ENCODE measurements around the gene ARSI.

Gene ARSI

GRCh38 chr5:150302301-150303069, at the start of gene ARSI:
Gene ARSI, minus strand, starts transcription at chr5:150302905. Its CDS starts 532 bp downstream, at chr5:150302373.
- DNase-seq (ENCODE audit: low read depth, low spot score), result no peak

- no peak for DNase-seq (ENCODE audit: low read depth, low spot score)
These were observed 48.0 kb upstream of the ARSI start for GRCh38 chr5:150350524-150351344.

GRCh38 chr5:150349681-150350275, 47.1 kb upstream of the ARSI start:
- no peak for DNase-seq (ENCODE audit: low read depth, low spot score)

- no peak for DNase-seq (ENCODE audit: low read depth, low spot score)
These were observed 44.7 kb upstream of the ARSI start for GRCh38 chr5:150347451-150347850.

GRCh38 chr5:150347003-150347402, 44.3 kb upstream of the ARSI start:
- no peak for DNase-seq (ENCODE audit: low read depth, low spot score)

- DNase-seq (ENCODE audit: low read depth, low spot score), result no peak
These were observed 43.9 kb upstream of the ARSI start for GRCh38 chr5:150346592-150346991.

- DNase-seq (ENCODE audit: low read depth, low spot score), result no peak
These were observed 43.0 kb upstream of the ARSI start for GRCh38 chr5:150345716-150346115.

- DNase-seq (ENCODE audit: low read depth, low spot score), result no peak
These were observed 41.4 kb upstream of the ARSI start for GRCh38 chr5:150343994-150344631.

GRCh38 chr5:150342583-150342982, 39.9 kb upstream of the ARSI start:
- DNase-seq (ENCODE audit: low read depth, low spot score), result no peak

- no peak for DNase-seq (ENCODE audit: low read depth, low spot score)
These were observed 39.3 kb upstream of the ARSI start for GRCh38 chr5:150341989-150342388.

GRCh38 chr5:150341331-150341730, 38.6 kb upstream of the ARSI start:
- no peak for DNase-seq (ENCODE audit: low read depth, low spot score)

GRCh38 chr5:150340614-150341255, 38.0 kb upstream of the ARSI start:
- no peak for DNase-seq (ENCODE audit: low read depth, low spot score)

GRCh38 chr5:150339841-150340240, 37.1 kb upstream of the ARSI start:
- no peak for DNase-seq (ENCODE audit: low read depth, low spot score)

- no peak for DNase-seq (ENCODE audit: low read depth, low spot score)
These were observed 36.5 kb upstream of the ARSI start for GRCh38 chr5:150339165-150339564.

- DNase-seq (ENCODE audit: low read depth, low spot score), result no peak
These were observed 35.8 kb upstream of the ARSI start for GRCh38 chr5:150338546-150338945.

GRCh38 chr5:150335778-150336177, 33.1 kb upstream of the ARSI start:
- DNase-seq (ENCODE audit: low read depth, low spot score), result no peak

GRCh38 chr5:150333400-150333799, 30.7 kb upstream of the ARSI start:
- no peak for DNase-seq (ENCODE audit: low read depth, low spot score)

GRCh38 chr5:150329881-150330876, 27.5 kb upstream of the ARSI start:
- no peak for DNase-seq (ENCODE audit: low read depth, low spot score)

GRCh38 chr5:150329038-150329437, 26.3 kb upstream of the ARSI start:
- no peak for DNase-seq (ENCODE audit: low read depth, low spot score)

- DNase-seq (ENCODE audit: low read depth, low spot score), result no peak
These were observed 25.8 kb upstream of the ARSI start for GRCh38 chr5:150328515-150328914.
